Spleen (tissue), 13 donors: ENCODE data around the gene KLHL41. TPM values are rescaled to one million over a fixed set of nuclear protein-coding genes. Genes with fewer than 3 reads are reported as not detected.

ENCODE experiments used
- DNase-seq: peaks from one replicate; pipeline ENCODE4 v3.0.0-alpha.2; 2020
- H3K27ac ChIP-seq, 8 donors: fragments of 200-600 bp; sonication (generic) in 7 of 8; 1 replicate in 4 of 8; 2 replicates in 4 of 8; pipeline versions ENCODE4 v1.5.0 to v1.8.0; 2016 to 2021; ENCODE audit warnings: inconsistent platforms in 4 of 8, mild to moderate bottlenecking in 4 of 8, moderate library complexity in 1 of 8
- H3K27me3 ChIP-seq, 7 donors: fragments of 200-600 bp; sonication (generic) in 6 of 7; replicated peaks in 1 of 7; 1 replicate in 4 of 7; 2 replicates in 3 of 7; pipeline versions ENCODE4 v1.5.0 to v1.8.0; 2016 to 2021; ENCODE audit warnings: inconsistent platforms in 3 of 7, mild to moderate bottlenecking in 1 of 7
- H3K36me3 ChIP-seq, 6 donors: fragments of 200-600 bp; sonication (generic) in 5 of 6; 1 replicate in 4 of 6; 2 replicates in 2 of 6; pipeline versions ENCODE4 v1.5.0 to v1.8.0; 2016 to 2021; ENCODE audit warnings: inconsistent platforms in 2 of 6
- H3K4me1 ChIP-seq, 6 donors: fragments of 200-600 bp; sonication (generic) in 5 of 6; 1 replicate in 3 of 6; 2 replicates in 3 of 6; pipeline versions ENCODE4 v1.5.0 to v1.8.0; 2016 to 2021; ENCODE audit warnings: inconsistent platforms in 3 of 6
- H3K4me3 ChIP-seq, 8 donors: fragments of 200-600 bp; sonication (generic) in 7 of 8; 1 replicate in 4 of 8; 2 replicates in 4 of 8; pipeline versions ENCODE4 v1.5.0 to v1.8.0; 2016 to 2021; ENCODE audit warnings: inconsistent platforms in 4 of 8, mild to moderate bottlenecking in 4 of 8, moderate library complexity in 2 of 8
- H3K9me3 ChIP-seq, 8 donors: fragments of 200-600 bp; sonication (generic) in 7 of 8; 1 replicate in 4 of 8; 2 replicates in 4 of 8; pipeline versions ENCODE4 v1.5.0 to v1.8.0; 2016 to 2021; ENCODE audit warnings: inconsistent platforms in 4 of 8
- POLR2A ChIP-seq, 3 donors: fragments of 450-650 bp; IDR thresholded peaks; one replicate each; pipeline ENCODE4 v1.5.1; 2017; ENCODE audit warnings: antibody characterized with exemption in 3 of 3, mild to moderate bottlenecking in 1 of 3
- POLR2AphosphoS5 ChIP-seq, 3 donors: sonication (generic); formaldehyde crosslinking; IDR thresholded peaks; one replicate each; pipeline ENCODE4 v1.5.1; 2017; ENCODE audit warnings: antibody characterized with exemption in 3 of 3
- WGBS, 5 donors: extraction: QIAGEN DNeasy Blood & Tissue Kit in 3 of 5; methylation state at CpG; one replicate each; pipeline versions ENCODE4 v1.1.5 to v1.1.7; 2013 to 2018; 5-methylcytosine and 5-hydroxymethylcytosine counted together
- intact Hi-C: fragments of 100-400 bp; cut with DNase I; formaldehyde crosslinking; loops from one replicate; pipeline ENCODE4 v1.15.0; 2023; ENCODE audit warnings: low total_unique reads
- long read RNA-seq, 2 donors: transcript quantifications; one replicate each; lab custom pipeline, GENCODE V29; 2026
- polyA plus RNA-seq, 3 donors: library from polyadenylated mRNA; stranded (reverse); fragments of 200-250 nt; gene quantifications; one replicate each; pipeline ENCODE4 v1.2.1, GENCODE V29; 2013
- total RNA-seq, 7 donors: library from RNA; depleted of rRNA in 3 of 7; stranded (reverse); fragments of >200 nt in 3 of 7; fragmentation: NEBNext Ultra II Directional in 4 of 7; extraction: Animal tissue kit (Norgen Biotek cat#: 25700) in 4 of 7; gene quantifications; one replicate each; pipeline versions ENCODE4 v1.1.0 to v1.2.1, GENCODE V29; 2016 to 2021
- TF ChIP-seq, protein P1 (sequence below), 11 experiments: fragments of 200-600 bp in 7 of 11; fragments of 450-650 bp in 4 of 11; sonication (generic) in 4 of 11; IDR thresholded peaks in 8 of 11; conservative IDR thresholded peaks in 3 of 11; 1 replicate in 7 of 11; 2 replicates in 4 of 11; pipeline versions ENCODE4 v1.4.0 to v1.8.0; 2016 to 2021; ENCODE audit warnings: antibody characterized with exemption in 11 of 11, inconsistent platforms in 4 of 11, mild to moderate bottlenecking in 1 of 11
- donor health status: healthy with polysubstance abuse.
- donor health status: DM: no; HTN: no; CAD: no; lungs with moderate emphysema.
- donor health status: DM: no; HTN: no; CAD: no.
- donor health status: Bipolar disorder and iron deficiency.
- donor health status: healthy.
- donor health status: DM: no; HTN: no; CAD: no.
- donor health status: DM: yes; HTN: yes; CAD: no.

The KLHL41 gene
- total RNA-seq (1 to 10 TPM in 3 of 7 donors, under 1 TPM in 4; 0.30 to 1.0 (median 0.69) TPM), polyA plus RNA-seq (under 1 TPM; 0.52 to 0.72 (median 0.67) TPM)
- long read RNA-seq, donor 1: 0 reads
- long read RNA-seq, donor 2, partial matches to known transcripts: 0 of 1 reads
- long read RNA-seq, donor 2, other reads (novel, unspliced or antisense): 0 of 1 reads

DNA sequence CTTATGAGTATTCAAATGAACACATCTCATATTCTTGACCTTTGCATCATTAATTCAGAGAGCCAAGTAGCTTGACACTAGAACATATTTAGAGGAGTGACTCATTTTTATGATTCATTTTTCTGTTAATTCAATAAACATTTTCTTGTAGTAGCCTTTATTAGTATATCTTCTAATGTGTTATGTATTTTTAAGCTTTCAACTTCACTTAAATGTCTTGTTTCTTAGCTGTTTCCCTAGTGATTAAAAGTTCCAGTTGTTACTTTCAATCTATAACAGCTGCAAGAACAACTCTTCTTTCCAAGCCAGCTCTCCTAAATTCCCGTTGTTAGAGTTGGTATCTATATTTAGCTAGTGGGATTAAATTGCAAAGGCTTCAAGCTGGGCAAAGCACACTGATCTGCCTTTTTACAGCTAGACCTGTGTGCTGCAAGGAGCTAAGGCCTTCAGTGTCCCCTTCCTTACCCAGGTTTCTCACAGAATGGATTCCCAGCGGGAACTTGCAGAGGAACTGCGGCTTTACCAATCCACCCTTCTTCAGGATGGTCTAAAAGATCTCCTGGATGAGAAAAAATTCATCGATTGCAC, at the start of gene KLHL41:
KLHL41 (plus strand) TSS at position 405 of the 588 bp plus-strand sequence; CDS start at position 482, 77 bp downstream.
- intact Hi-C loops: no loop called here
- 73 to 90% (median 89%) methylated on average over 4 of the region's 4 CpGs for WGBS, 5 donors

DNA sequence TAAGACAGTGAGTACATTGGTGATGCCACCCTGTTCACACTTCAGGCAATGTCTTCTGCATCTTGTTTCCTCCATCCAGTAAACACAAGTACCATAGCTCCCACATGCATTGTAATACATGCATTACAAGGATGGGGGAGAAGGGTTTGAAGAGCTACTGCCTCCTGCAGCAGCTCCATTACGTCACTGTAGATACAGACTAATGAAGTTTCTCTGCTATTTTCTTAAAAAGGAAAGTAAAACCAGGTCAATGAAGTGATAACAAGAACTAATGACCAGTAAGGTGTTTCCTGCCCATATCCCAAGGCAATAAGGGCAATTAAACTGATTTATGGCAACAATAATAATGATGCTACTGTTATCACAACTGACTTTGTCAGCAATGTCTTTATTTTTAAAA, 48.4 kb upstream of the KLHL41 start:
- no peak for DNase-seq
- WGBS, 5 donors: 67 to 79% (median 71%) methylated on average over 1 of the region's 1 CpG
- Histone ChIP-seq H3K4me3 (no peak overlapping the region), H3K36me3 (no peaks in the 10 kb centered on the region), H3K9me3 (no peaks in the 10 kb centered on the region), H3K27ac (no peak overlapping the region), H3K27me3 (no peaks in the 10 kb centered on the region), H3K4me1 (no peaks in the 10 kb centered on the region)
- TF ChIP-seq POLR2AphosphoS5 (IDR thresholded peaks at IDR 0.05): no peak
- TF ChIP-seq, protein P1, sequence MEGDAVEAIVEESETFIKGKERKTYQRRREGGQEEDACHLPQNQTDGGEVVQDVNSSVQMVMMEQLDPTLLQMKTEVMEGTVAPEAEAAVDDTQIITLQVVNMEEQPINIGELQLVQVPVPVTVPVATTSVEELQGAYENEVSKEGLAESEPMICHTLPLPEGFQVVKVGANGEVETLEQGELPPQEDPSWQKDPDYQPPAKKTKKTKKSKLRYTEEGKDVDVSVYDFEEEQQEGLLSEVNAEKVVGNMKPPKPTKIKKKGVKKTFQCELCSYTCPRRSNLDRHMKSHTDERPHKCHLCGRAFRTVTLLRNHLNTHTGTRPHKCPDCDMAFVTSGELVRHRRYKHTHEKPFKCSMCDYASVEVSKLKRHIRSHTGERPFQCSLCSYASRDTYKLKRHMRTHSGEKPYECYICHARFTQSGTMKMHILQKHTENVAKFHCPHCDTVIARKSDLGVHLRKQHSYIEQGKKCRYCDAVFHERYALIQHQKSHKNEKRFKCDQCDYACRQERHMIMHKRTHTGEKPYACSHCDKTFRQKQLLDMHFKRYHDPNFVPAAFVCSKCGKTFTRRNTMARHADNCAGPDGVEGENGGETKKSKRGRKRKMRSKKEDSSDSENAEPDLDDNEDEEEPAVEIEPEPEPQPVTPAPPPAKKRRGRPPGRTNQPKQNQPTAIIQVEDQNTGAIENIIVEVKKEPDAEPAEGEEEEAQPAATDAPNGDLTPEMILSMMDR (IDR thresholded peaks at IDR 0.05 in 8 of 11, conservative IDR thresholded peaks at IDR 0.05 in 3 of 11): no peak
- no peak for TF ChIP-seq POLR2A (IDR thresholded peaks at IDR 0.05)
- intact Hi-C loops: no loop called here

More for the DNA sequence above, at the start of gene KLHL41:
- no peaks in the 10 kb centered on the region for H3K4me1 ChIP-seq
- H3K27ac ChIP-seq: no peak within 1 kb of the TSS
- H3K4me3 ChIP-seq: no peak within 1 kb of the TSS
- H3K36me3 ChIP-seq: peaks cover 0 to 18% (median 7%) of the 10 kb centered on the region in 6 donors
- H3K9me3 ChIP-seq: no peaks in the 10 kb centered on the region
- TF ChIP-seq, protein P1 (IDR thresholded peaks at IDR 0.05 in 8 of 11, conservative IDR thresholded peaks at IDR 0.05 in 3 of 11): no peak
- TF ChIP-seq POLR2AphosphoS5 (IDR thresholded peaks at IDR 0.05) (no peak), POLR2A (IDR thresholded peaks at IDR 0.05) (no peak)
- DNase-seq: no peak
- H3K27me3 ChIP-seq: no peaks in the 10 kb centered on the region

DNA sequence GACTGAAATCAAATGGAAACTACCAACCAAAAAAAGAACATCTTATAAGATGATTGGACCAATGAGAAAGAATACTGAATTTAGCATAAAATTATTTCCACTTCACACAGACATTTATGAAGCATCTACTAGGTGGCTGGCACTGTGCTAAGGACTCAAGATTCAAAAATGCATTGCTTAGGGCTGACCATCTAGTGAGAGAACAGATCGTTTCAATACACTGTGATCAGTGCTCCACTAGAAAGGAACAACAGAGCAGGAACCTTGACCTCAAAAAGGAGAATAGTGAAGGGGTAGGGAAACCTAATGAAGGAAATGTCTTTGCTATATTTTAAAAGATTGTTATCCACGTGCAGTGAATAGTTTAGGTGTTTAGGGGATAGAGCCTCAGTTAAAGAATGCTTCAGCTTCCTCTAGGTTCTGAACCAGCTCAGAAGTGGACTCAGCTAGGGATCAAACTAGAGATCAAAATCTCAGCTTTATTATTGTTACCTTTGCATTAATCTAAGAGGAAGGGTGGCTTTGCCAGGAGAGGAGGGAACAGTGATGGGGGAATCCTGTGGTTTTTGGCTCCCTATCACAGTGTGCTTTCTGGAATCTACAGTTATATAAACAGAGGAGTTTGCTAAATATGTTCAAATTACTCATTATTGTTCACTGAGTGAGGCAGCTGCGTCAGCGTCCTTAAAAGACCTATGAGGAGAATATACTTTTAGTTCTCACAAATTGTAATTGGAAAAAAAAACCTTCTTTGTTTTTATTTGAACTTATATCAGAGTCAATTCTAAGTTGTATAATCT, 46.4 kb upstream of the KLHL41 start:
- H3K36me3 ChIP-seq: no peaks in the 10 kb centered on the region
- intact Hi-C loops: no loop called here
- no peaks in the 10 kb centered on the region for H3K27me3 ChIP-seq
- no peak for DNase-seq
- no peaks in the 10 kb centered on the region for H3K9me3 ChIP-seq
- H3K4me3 ChIP-seq: no peak overlapping the region
- WGBS, 5 donors: 56 to 79% (median 68%) methylated on average over 4 of the region's 4 CpGs
- TF ChIP-seq, protein P1 (IDR thresholded peaks at IDR 0.05 in 8 of 11, conservative IDR thresholded peaks at IDR 0.05 in 3 of 11): no peak
- TF ChIP-seq POLR2AphosphoS5 (IDR thresholded peaks at IDR 0.05) (no peak), POLR2A (IDR thresholded peaks at IDR 0.05) (no peak)
- no peaks in the 10 kb centered on the region for H3K4me1 ChIP-seq
- no peak overlapping the region for H3K27ac ChIP-seq

DNA sequence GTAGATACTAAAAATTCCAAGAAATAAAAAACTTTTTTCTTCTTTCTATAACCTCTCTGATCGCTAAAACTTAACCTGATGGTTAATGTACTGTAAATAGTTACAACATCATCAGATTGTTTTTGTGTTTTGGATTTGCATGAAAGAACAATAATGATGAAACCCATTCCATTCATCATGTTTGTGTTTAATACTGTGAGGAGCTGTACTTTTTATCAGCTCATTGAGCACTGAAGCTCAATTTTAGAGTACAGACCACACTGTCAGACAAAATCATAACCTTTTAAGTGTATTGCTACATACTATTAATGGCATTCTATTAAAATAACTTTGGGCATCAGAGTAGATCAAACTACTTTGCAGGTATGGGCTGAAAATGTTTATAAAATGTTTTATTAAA, 45.0 kb upstream of the KLHL41 start:
- TF ChIP-seq POLR2AphosphoS5 (IDR thresholded peaks at IDR 0.05): no peak
- no peak for TF ChIP-seq POLR2A (IDR thresholded peaks at IDR 0.05)
- TF ChIP-seq, protein P1 (IDR thresholded peaks at IDR 0.05 in 8 of 11, conservative IDR thresholded peaks at IDR 0.05 in 3 of 11): no peak
- intact Hi-C loops: no loop called here
- Histone ChIP-seq H3K27me3 (no peaks in the 10 kb centered on the region), H3K36me3 (no peaks in the 10 kb centered on the region), H3K9me3 (no peaks in the 10 kb centered on the region), H3K4me3 (no peak overlapping the region), H3K4me1 (no peaks in the 10 kb centered on the region), H3K27ac (no peak overlapping the region)
- WGBS, 5 donors: 91 to 100% (median 97%) methylated on average over 1 of the region's 1 CpG
- DNase-seq: no peak
